GM21447 (cell line): ENCODE results near the gene UVSSA.
A peak's percentile ranks its signal among the peaks of the same experiment; 100 is the strongest.

Experiments
- ATAC-seq: cut with Tn5 transposase; IDR thresholded peaks from one replicate; pipeline ENCODE4 v1.9.1; 2021; ENCODE audit not compliant: unreplicated experiment

UVSSA gene

GRCh38 chr4:1345903-1346780 lies 866 bp upstream of the UVSSA start:
- ATAC-seq: peak; percentile 22

- ATAC-seq: peak; percentile 30
Observed at GRCh38 chr4:1347410-1347864, 429 bp downstream of the UVSSA start.

- ATAC-seq: no peak
Observed at GRCh38 chr4:1348014-1348513, 1.1 kb downstream of the UVSSA start.

- no peak for ATAC-seq
Observed at GRCh38 chr4:1348746-1349145, 1.7 kb downstream of the UVSSA start.

- ATAC-seq: no peak
Observed at GRCh38 chr4:1349359-1350168, 2.6 kb downstream of the UVSSA start.

- no peak for ATAC-seq
Observed at GRCh38 chr4:1350169-1350520, 3.1 kb downstream of the UVSSA start.

- ATAC-seq: no peak
Observed at GRCh38 chr4:1351854-1352566, 5.0 kb downstream of the UVSSA start.

GRCh38 chr4:1352567-1352900 lies 5.5 kb downstream of the UVSSA start:
- no peak for ATAC-seq

GRCh38 chr4:1353186-1354055 lies 6.4 kb downstream of the UVSSA start:
- no peak for ATAC-seq

- no peak for ATAC-seq
Observed at GRCh38 chr4:1354136-1354982, 7.4 kb downstream of the UVSSA start.

GRCh38 chr4:1354983-1355275 lies 7.9 kb downstream of the UVSSA start:
- ATAC-seq: no peak

- ATAC-seq: no peak
Observed at GRCh38 chr4:1355378-1355777, 8.4 kb downstream of the UVSSA start.

- ATAC-seq: no peak
Observed at GRCh38 chr4:1356181-1356998, 9.4 kb downstream of the UVSSA start.

- ATAC-seq: no peak
Observed at GRCh38 chr4:1357356-1358248, 10.6 kb downstream of the UVSSA start.

GRCh38 chr4:1358421-1359143 lies 11.6 kb downstream of the UVSSA start:
- ATAC-seq: no peak

- no peak for ATAC-seq
Observed at GRCh38 chr4:1359144-1359501, 12.1 kb downstream of the UVSSA start.

GRCh38 chr4:1359976-1360375 lies 13.0 kb downstream of the UVSSA start:
- ATAC-seq: no peak
